Activated CD8-positive, alpha-beta T cell treated with anti-CD3 and anti-CD28 coated beads, Interleukin-2, amount 10 ng/mL, durations not matched to agents 7 days and 5 days (primary cell): ENCODE results near the gene MIA3. TPM values are rescaled to one million over a fixed set of nuclear protein-coding genes. Genes with fewer than 3 reads are reported as not detected.
A peak's percentile ranks its signal among the peaks of the same experiment; 100 is the strongest.

Source experiments
- ATAC-seq: fragments of 150-1000 bp; cut with Tn5 transposase; one replicate; pipeline ENCODE4 v1.10.0; 2021; ENCODE audit warnings: moderate library complexity
- CTCF ChIA-PET: fragments of 350-600 bp; sonication (Branson Sonifier 250); formaldehyde crosslinking; loops from one replicate; lab custom pipeline; 2021; ENCODE audit warnings: antibody characterized with exemption; lab: Charles Lee
- POLR2A ChIA-PET: fragments of 350-600 bp; sonication (Branson Sonifier 250); formaldehyde crosslinking; loops from one replicate; lab custom pipeline; 2021; ENCODE audit warnings: antibody characterized with exemption; lab: Charles Lee
- DNase-seq: peaks from one replicate; pipeline ENCODE4 v3.0.0-alpha.2; 2020
- H3K27ac Mint-ChIP-seq: one replicate; pipeline ENCODE4 v1.8.0; 2021; ENCODE audit warnings: mild to moderate bottlenecking, mixed read lengths
- H3K27me3 Mint-ChIP-seq: one replicate; pipeline ENCODE4 v1.8.0; 2021; ENCODE audit warnings: low read depth, mixed read lengths
- H3K36me3 Mint-ChIP-seq: one replicate; pipeline ENCODE4 v1.8.0; 2021; ENCODE audit warnings: low read depth, mixed read lengths
- H3K4me1 Mint-ChIP-seq: one replicate; pipeline ENCODE4 v1.8.0; 2021; ENCODE audit warnings: low read depth, mixed read lengths
- H3K4me3 Mint-ChIP-seq: one replicate; pipeline ENCODE4 v1.8.0; 2021; ENCODE audit warnings: mild to moderate bottlenecking, mixed read lengths
- H3K9me3 Mint-ChIP-seq: one replicate; pipeline ENCODE4 v1.8.0; 2022; ENCODE audit warnings: mixed read lengths; ENCODE audit not compliant: insufficient read depth
- total RNA-seq, 2 experiments: library from RNA; stranded (reverse); gene quantifications; one replicate each; pipeline ENCODE4 v1.2.3, GENCODE V29; 2021

Gene MIA3
- total RNA-seq, 2 experiments from 2014 or later, result 47.4 to 56.2 TPM

GRCh38 chr1:222623458-222623857, 5.6 kb downstream of the MIA3 start:
- H3K4me1 Mint-ChIP-seq, result peaks cover 14% of the 10 kb centered on the region
- no peak overlapping the region for H3K27ac Mint-ChIP-seq
- no peak overlapping the region for H3K4me3 Mint-ChIP-seq
- no peak for ATAC-seq
- peaks cover 26% of the 10 kb centered on the region for H3K36me3 Mint-ChIP-seq
- POLR2A ChIA-PET, result no interaction called here
- no peaks in the 10 kb centered on the region for H3K27me3 Mint-ChIP-seq
- DNase-seq, result no peak
- H3K9me3 Mint-ChIP-seq, result no peaks in the 10 kb centered on the region
- CTCF ChIA-PET, result interaction anchor here (2.1 to 3.0 kb wide), 2 partner anchors 11 to 158 kb away, joined by 6 to 20 read pairs; no protein-coding TSS in a partner anchor

- Mint-ChIP-seq H3K27ac (no peak overlapping the region), H3K27me3 (no peaks in the 10 kb centered on the region), H3K36me3 (peaks cover 29% of the 10 kb centered on the region), H3K4me1 (peaks cover 8% of the 10 kb centered on the region), H3K9me3 (no peaks in the 10 kb centered on the region), H3K4me3 (no peak overlapping the region)
- DNase-seq, result no peak
- ChIA-PET POLR2A (no interaction called here), CTCF (interaction anchor here (2.1 to 3.0 kb wide), 2 partner anchors 10 to 159 kb away, joined by 6 to 20 read pairs; no protein-coding TSS in a partner anchor)
- no peak for ATAC-seq
These were observed 6.3 kb downstream of the MIA3 start for GRCh38 chr1:222624214-222624613.

GRCh38 chr1:222627232-222627631, 9.3 kb downstream of the MIA3 start:
- no peak overlapping the region for H3K27ac Mint-ChIP-seq
- no peaks in the 10 kb centered on the region for H3K4me1 Mint-ChIP-seq
- POLR2A ChIA-PET, result no interaction called here
- CTCF ChIA-PET, result interaction anchor here (1.3 to 1.4 kb wide), 2 partner anchors 15 to 163 kb away, joined by 3 read pairs; no protein-coding TSS in a partner anchor
- H3K4me3 Mint-ChIP-seq, result no peak overlapping the region
- no peaks in the 10 kb centered on the region for H3K27me3 Mint-ChIP-seq
- no peak for ATAC-seq
- no peak for DNase-seq
- no peaks in the 10 kb centered on the region for H3K9me3 Mint-ChIP-seq
- H3K36me3 Mint-ChIP-seq, result peaks cover 29% of the 10 kb centered on the region

GRCh38 chr1:222629921-222630535, 12.1 kb downstream of the MIA3 start:
- Mint-ChIP-seq H3K27ac (no peak overlapping the region), H3K27me3 (no peaks in the 10 kb centered on the region), H3K4me3 (no peak overlapping the region), H3K36me3 (peaks cover 38% of the 10 kb centered on the region), H3K4me1 (peaks cover 14% of the 10 kb centered on the region), H3K9me3 (no peaks in the 10 kb centered on the region)
- DNase-seq, result no peak
- ChIA-PET POLR2A (no interaction called here), CTCF (no interaction called here)
- no peak for ATAC-seq

- Mint-ChIP-seq H3K4me1 (peaks cover 14% of the 10 kb centered on the region), H3K9me3 (no peaks in the 10 kb centered on the region), H3K27ac (no peak overlapping the region), H3K36me3 (peaks cover 38% of the 10 kb centered on the region), H3K27me3 (no peaks in the 10 kb centered on the region), H3K4me3 (no peak overlapping the region)
- ATAC-seq (no peak), DNase-seq (no peak)
- POLR2A ChIA-PET, result no interaction called here
- CTCF ChIA-PET, result interaction anchor here (3.4 kb wide), 1 partner anchor 42 kb away, joined by 30 read pairs; the partner anchor contains the start of gene TAF1A
These were observed 13.8 kb downstream of the MIA3 start for GRCh38 chr1:222631611-222632208.

- H3K4me1 Mint-ChIP-seq, result peaks cover 14% of the 10 kb centered on the region
- POLR2A ChIA-PET, result no interaction called here
- peaks cover 43% of the 10 kb centered on the region for H3K36me3 Mint-ChIP-seq
- no peaks in the 10 kb centered on the region for H3K9me3 Mint-ChIP-seq
- no peak for DNase-seq
- CTCF ChIA-PET, result interaction anchor here (2.7 to 3.4 kb wide), 2 partner anchors 12 to 43 kb away, joined by 29 to 30 read pairs; partner anchors contain the start of gene TAF1A
- no peaks in the 10 kb centered on the region for H3K27me3 Mint-ChIP-seq
- no peak overlapping the region for H3K4me3 Mint-ChIP-seq
- no peak overlapping the region for H3K27ac Mint-ChIP-seq
- no peak for ATAC-seq
These were observed 14.9 kb downstream of the MIA3 start for GRCh38 chr1:222632749-222633148.

GRCh38 chr1:222634180-222635013, 16.5 kb downstream of the MIA3 start:
- no peak overlapping the region for H3K4me3 Mint-ChIP-seq
- POLR2A ChIA-PET, result interaction anchor here (0.8 to 2.2 kb wide), 8 partner anchors 9 to 169 kb away, joined by 3 to 13 read pairs (median 5); partner anchors contain the start of genes BROX and TAF1A
- CTCF ChIA-PET, result interaction anchor here (0.6 to 3.9 kb wide), 33 partner anchors 9 to 1198 kb away, joined by 3 to 62 read pairs (median 4); partner anchors contain the start of genes MIA3 and TAF1A

GRCh38 chr1:222641269-222641948, 23.5 kb downstream of the MIA3 start:
- ATAC-seq, result no peak
- ChIA-PET POLR2A (interaction anchor here (1.1 to 1.4 kb wide), 2 partner anchors 70 to 71 kb away, joined by 3 to 5 read pairs; partner anchors contain the start of genes AIDA and BROX), CTCF (interaction anchor here (1.1 to 1.7 kb wide), 4 partner anchors 13 to 52 kb away, joined by 3 to 4 read pairs (median 4); partner anchors contain the start of gene TAF1A)
- Mint-ChIP-seq H3K4me1 (peaks cover 24% of the 10 kb centered on the region), H3K9me3 (no peaks in the 10 kb centered on the region), H3K27ac (no peak overlapping the region), H3K27me3 (no peaks in the 10 kb centered on the region), H3K36me3 (peaks cover 38% of the 10 kb centered on the region), H3K4me3 (no peak overlapping the region)
- no peak for DNase-seq

More at GRCh38 chr1:222634180-222635013, 16.5 kb downstream of the MIA3 start:
- ATAC-seq, result peak; percentile 87
- peaks cover 44% of the 10 kb centered on the region for H3K36me3 Mint-ChIP-seq
- peak overlapping the region; percentile 67 for H3K27ac Mint-ChIP-seq
- DNase-seq, result peak; percentile 90
- H3K4me1 Mint-ChIP-seq, result peaks cover 14% of the 10 kb centered on the region
- no peaks in the 10 kb centered on the region for H3K9me3 Mint-ChIP-seq
- no peaks in the 10 kb centered on the region for H3K27me3 Mint-ChIP-seq

- Mint-ChIP-seq H3K27ac (peak overlapping the region; percentile 14), H3K4me3 (peak overlapping the region; percentile 6), H3K36me3 (peaks cover 37% of the 10 kb centered on the region), H3K27me3 (no peaks in the 10 kb centered on the region), H3K9me3 (no peaks in the 10 kb centered on the region), H3K4me1 (peaks cover 25% of the 10 kb centered on the region)
- DNase-seq, result no peak
- CTCF ChIA-PET, result interaction anchor here (1.1 to 3.8 kb wide), 4 partner anchors 9 to 43 kb away, joined by 3 to 29 read pairs (median 15); no protein-coding TSS in a partner anchor
- POLR2A ChIA-PET, result interaction anchor here (2.1 kb wide), 1 partner anchor 8 kb away, joined by 13 read pairs; no protein-coding TSS in a partner anchor
- no peak for ATAC-seq
These were observed 24.6 kb downstream of the MIA3 start for GRCh38 chr1:222642468-222642867.

- CTCF ChIA-PET, result interaction anchor here (0.7 to 3.8 kb wide), 7 partner anchors 10 to 179 kb away, joined by 3 to 29 read pairs (median 4); partner anchors contain the start of gene TAF1A
- ATAC-seq (no peak), DNase-seq (no peak)
- no peaks in the 10 kb centered on the region for H3K27me3 Mint-ChIP-seq
- peaks cover 35% of the 10 kb centered on the region for H3K36me3 Mint-ChIP-seq
- peak overlapping the region; percentile 97 for H3K4me3 Mint-ChIP-seq
- POLR2A ChIA-PET, result interaction anchor here (0.9 to 2.7 kb wide), 12 partner anchors 10 to 865 kb away, joined by 3 to 68 read pairs (median 4); partner anchors contain the start of genes AIDA and BROX
- peak overlapping the region; percentile 95 for H3K27ac Mint-ChIP-seq
- peaks cover 25% of the 10 kb centered on the region for H3K4me1 Mint-ChIP-seq
- H3K9me3 Mint-ChIP-seq, result no peaks in the 10 kb centered on the region
These were observed 25.7 kb downstream of the MIA3 start for GRCh38 chr1:222643606-222643937.
